ENCODE data around the gene SEC24B.
"Not testable (repeated sequence)": the region's sequence is repeated elsewhere in the genome, so short reads cannot be mapped to it uniquely, and the experiment has no call there.

Gene SEC24B

DNA sequence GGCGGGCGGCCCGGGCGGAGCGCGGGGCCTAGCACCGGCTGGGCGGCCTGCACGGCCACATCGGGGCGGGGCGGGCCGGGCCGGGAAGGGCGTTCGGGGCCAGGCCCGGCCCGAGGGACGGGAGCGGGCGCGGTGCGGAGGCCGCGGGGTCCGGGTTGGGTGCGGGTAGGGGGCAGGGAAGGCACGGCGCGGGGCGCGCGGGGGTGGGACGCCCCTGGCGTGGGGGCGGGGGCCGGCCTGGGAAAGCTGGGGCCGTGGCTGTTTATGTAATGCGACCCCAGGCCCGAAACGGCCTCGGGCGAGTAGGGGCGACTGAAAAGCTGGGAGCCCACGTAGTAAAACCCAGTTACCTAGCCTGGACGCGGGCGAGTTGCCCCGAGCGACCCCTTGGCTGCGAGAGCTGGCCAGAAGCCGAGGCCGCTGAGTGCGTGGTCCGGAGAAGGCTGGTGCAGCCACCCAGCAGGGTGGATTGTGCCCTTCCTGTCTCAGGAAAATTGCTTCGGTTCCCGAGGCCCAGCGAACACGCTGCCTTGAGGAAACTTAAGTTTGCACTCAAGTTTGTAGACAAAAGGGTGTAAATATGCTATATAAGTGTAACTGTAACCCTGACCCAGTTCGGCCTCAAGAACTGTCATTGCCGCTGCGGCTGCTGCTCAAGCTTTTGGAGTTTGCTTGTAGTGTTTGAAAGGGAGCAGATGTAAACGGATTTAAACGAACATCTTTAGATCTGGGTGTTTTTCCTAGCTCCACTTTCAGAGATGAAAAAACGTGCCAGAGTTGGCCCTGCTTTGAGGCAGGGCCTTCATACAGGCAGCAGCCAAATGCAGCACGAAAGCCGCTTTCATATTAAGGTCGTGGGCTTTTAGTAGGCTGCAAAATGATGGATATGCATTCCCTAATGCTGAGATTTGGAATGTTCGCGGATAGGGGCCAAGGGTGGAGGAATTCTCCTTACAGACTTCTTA lies 674 bp downstream of the SEC24B start:
- DNase-seq = peak; percentile 44

- DNase-seq = no peak
Measured at GRCh38 chr4:109435635-109436034, 2.0 kb downstream of the SEC24B start.

DNA sequence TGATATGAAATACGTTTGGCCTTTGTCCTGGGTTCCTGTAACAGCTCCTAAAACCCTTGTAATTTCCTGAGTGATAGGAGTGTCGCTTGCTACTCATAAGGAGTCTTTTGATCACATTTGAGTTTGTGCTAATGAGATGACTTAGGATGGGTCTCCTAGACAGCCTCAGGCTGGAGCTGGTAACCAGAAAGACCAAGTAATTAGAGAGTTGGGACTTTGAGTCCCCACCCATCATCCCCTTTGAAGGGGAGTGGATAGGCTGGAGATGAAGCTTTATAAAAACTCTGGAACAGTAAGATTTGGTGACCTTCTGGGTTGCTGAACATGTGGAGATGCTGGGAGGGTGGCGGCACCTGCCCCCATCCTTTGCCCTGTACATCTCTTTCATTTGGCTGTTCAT lies 2.9 kb downstream of the SEC24B start:
- no peak for DNase-seq

- DNase-seq = no peak
Measured at GRCh38 chr4:109440948-109441347, 7.3 kb downstream of the SEC24B start.

DNA sequence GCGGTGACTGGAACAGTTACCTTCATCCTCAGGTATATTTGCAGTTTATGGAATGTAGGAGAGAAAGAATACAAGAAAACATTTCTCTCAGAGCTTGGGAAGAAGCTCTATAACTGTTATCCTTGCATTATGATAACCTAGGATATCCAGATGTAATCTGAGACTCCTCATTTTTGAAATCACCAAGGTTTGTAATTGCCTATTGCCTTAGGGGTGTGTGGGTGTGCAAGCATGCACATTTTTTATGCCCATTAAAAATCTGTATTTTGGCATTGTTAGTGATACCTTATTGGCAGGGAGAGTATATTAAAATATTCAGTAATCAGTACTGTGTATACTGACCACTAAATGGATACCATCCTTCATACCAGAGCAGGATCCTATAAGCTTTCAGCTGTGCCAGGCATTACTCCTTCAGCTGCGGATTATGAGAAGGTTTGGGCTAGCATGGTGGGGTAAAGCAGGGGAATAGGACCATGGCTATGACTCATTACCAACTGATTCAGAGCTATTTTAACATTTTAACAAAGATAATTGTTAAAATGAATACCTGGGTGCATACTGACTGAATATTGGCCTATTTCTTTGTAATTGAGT lies 8.3 kb downstream of the SEC24B start:
- no peak for DNase-seq

DNA sequence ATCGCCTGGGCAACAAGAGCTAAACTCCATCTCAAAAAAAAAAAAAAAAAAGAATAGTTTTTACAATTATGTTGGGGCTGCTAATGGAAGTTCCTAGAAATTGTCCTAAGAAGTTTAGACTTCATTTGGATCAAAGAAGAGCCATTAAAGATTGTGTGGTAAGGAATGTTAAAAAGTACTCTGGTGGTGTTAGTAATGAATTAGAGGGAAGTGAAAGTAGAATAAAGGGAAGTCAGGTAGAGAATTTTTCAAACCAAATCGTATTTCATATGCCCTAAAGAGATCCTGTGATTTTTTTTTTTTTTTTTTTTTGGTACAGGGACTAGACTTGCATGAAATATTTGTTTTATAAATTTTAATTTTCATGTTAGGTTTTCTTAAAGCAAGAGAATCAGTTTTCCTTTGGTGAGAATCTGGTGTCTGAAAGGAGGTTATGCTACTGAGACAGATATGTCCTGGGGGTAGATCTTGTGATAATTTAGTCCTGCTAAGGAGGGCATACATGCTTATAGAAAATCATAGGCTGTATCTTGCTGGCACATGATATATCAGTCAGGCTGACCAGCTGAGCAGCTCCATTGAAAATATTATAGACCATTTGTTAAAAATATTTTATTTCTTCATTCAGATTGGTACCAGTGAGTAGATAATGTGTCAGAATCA lies 10.7 kb downstream of the SEC24B start:
- no peak for DNase-seq

GRCh38 chr4:109447278-109447677 lies 13.7 kb downstream of the SEC24B start:
- no peak for DNase-seq

DNA sequence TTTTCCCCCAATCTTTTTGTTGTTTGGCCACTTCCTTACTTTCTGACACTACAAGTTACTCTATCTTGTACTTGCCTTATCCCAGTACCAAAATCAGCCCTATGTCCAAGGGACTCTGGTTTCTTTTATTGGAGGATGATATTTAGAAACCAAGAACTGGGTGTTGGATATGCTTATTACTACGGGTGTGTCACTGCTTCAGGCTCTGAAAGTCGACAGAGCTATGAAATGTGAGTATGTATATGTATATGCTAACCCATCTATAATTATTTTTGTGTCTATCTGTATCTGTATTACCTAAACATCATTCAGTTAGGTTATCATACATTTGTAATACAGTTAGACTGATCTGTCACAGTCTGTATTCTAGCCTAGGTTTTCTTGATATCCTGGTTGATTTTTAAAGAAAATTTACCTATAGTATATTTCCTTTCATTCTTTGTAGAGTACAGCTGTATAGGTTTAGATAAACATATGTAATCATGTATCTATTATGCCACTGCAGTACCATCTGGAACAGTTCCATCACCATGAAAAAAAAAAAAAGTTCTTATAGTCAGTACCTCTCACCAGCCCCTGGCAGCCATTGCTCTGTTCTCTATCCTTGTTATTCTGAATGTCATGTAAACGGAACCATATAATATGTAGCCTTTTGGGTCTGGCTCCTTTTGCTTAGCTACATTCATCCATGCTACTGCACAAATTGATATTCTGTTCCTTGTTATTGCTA lies 18.1 kb downstream of the SEC24B start:
- DNase-seq = peak; percentile 68

- DNase-seq = not testable (repeated sequence)
Measured at GRCh38 chr4:109453110-109453509, 19.5 kb downstream of the SEC24B start.

DNA sequence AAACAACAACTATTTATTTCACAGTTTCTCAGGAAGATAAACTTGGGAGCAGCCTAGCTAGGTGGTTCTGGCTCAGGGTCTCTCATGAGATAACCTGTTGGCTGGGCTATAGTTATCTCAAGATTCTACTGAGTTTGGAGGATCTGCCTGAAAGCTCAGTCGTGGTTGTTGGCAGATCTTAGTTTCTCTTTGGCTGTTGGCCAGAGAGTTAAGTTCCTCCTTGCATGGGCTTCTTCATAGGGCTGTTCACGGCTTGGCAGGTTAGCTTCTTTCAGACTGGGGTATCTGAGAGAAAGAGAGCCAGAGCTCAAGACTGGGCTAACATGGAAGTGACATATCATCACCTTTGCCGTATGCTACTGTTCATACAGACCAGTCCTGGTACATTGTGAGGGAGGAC lies 28.7 kb downstream of the SEC24B start:
- DNase-seq = peak; percentile 80

GRCh38 chr4:109462802-109463201 lies 29.2 kb downstream of the SEC24B start:
- DNase-seq = no peak

DNA sequence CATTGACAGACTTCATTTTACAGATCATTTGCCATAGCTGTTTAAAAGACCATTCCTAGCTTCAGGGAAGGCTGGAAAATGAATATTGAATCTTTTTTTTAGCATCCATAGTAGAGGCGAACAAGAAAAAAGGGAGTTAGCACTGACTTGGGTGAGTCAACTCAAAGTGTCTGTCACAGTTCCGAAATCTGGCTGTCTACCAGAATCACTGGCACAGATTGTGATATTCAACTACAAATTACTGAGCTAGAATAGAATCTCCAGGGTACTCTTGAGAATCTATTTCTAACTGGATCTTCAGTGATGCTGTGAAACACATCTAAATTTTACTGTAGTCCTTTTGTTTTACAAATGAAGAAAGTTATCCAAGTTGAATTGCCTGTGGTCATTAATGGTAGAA lies 31.5 kb downstream of the SEC24B start:
- no peak for DNase-seq

DNA sequence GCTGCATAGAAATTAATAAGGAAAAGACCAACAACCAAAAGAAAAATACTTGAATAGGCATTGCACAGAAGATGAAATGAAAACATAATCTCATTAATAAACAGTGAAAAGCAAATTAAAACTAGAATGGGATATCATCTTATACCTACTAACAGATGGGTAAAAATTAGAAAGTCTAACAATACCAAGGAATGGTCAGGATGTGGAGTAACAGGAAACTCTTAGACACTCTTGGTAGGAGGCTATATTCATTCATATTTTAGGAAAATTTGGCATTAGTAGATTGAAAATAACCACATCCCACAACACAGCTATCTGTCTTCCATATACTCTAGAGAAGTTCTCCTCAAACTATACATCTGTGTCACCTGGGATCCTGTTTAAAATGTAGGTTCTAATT lies 36.3 kb downstream of the SEC24B start:
- no peak for DNase-seq

DNA sequence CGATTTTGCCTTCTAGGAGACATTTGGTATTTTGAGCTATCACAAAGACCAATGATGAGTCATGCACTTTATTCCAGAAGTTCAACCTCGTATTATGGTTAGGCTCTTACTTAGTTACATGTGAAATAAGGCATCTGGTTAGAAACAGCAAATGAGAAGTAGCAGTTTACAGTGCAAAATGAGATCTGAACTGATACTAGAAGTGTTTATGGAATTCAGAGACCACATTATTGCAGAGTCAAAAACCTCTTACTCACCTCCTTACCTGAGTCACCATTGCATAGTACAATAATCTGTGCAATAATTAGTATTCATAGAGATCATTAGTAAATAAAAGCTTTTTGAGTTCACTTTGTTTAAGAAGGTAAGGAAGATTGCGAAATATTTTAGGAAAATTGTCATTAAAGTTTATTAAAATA lies 38.7 kb downstream of the SEC24B start:
- peak; percentile 17 for DNase-seq

DNA sequence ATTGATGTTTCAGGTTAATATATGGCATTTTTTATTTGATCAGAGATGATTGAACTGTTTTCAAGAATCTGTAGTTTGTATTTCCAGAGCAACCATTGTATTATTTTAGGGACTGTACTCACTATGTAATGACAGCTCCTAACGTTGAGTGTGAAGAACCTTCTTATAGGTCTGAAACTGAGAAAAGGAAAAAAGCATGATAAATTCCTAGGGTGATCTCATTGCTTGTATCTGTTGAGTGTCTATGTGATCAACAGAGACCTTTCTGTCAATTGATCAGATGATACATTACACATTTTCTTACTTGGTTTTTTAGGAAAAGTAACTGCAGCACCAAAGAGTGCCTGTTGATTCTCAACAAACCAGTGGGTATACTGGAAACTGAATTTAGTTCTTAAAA lies 40.2 kb downstream of the SEC24B start:
- no peak for DNase-seq

DNA sequence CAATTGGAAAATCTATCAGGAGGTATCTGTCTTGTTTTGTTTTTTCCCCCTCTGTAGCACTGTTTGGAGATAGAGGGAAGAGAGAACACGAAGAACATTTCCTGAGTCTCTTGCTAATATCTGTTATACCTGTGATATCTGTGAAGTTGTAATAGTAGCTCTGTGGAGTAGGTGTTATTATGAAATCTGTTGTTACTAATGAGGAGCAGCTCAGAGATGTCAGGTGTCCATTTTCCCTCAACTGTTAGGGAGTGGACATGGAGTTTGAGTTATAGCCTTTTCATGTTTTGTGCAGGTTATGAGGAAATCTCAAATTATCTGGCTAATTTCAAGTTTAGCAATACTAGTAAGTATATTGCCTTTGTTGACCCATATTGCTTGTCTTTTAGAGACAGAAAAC lies 52.4 kb downstream of the SEC24B start:
- DNase-seq = no peak

GRCh38 chr4:109494563-109494962 lies 60.9 kb downstream of the SEC24B start:
- no peak for DNase-seq

DNA sequence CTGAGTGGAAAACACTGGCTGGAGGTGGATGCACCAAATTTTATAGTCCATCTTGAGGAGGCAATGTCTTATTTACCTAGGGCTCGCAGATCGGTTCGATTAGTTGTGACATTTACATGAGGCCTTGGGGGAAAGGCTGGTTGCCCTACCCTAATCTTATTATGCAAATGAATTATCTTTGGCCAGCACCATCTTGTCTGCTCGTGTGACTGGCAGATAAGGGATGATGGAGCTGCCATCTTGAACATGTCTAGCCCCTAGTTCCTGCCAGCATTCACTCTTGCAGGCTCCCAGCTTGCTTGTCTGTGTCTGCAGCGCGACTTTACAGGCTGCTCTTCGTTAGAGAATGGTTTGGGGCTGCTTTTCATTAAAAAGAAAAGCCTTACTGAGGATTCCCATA lies 61.9 kb downstream of the SEC24B start:
- peak; percentile 52 for DNase-seq

DNA sequence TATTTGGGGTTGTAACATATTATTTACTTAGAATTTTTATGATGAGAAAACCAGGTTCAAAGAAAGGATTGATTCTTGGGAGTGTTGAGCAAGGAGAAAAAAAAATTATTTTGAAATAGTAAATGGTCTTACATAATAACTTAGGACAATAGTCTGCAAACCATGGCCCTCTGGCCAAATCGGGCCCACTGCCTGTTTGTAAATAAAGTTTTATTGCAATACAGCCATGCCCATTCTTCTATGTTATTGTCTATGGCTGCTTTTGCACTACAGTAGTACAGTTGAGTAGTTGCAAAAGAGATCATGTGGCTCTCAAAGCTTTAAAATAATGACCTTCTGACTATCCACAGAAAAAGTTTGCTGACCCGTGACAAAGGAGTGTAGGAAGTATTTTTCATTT lies 63.3 kb downstream of the SEC24B start:
- no peak for DNase-seq

GRCh38 chr4:109497511-109497910 lies 63.9 kb downstream of the SEC24B start:
- DNase-seq = no peak

DNA sequence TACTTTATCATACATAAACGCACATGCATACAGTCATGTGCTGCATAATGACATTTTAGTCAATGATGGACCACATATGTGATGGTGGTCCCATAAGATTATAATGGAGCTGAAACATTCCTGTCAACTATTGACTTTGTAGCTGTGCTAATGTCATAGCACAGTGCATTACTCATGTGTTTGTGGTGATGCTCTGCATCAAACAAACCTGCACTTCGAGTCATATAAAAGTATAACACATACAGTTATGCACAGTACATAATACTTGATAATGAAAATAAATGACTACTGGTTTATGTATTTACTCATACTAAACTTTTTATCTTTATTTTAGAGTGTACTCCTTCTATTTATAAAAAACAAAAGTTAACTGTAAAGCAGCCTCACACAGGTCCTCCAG lies 65.9 kb downstream of the SEC24B start:
- no peak for DNase-seq

GRCh38 chr4:109506890-109507289 lies 73.3 kb downstream of the SEC24B start:
- no peak for DNase-seq

- no peak for DNase-seq
Measured at GRCh38 chr4:109510687-109511086, 77.1 kb downstream of the SEC24B start.

Measured in hematopoietic multipotent progenitor cell treated with erythropoietin and hydrocortisone succinate and interleukin-3 and kit ligand, for 6 days (in vitro differentiated cells).